Fibroblast of the conjunctiva (primary cell): ENCODE measurements around the gene MORF4L1.
"Not testable (repeated sequence)": the region's sequence is repeated elsewhere in the genome, so short reads cannot be mapped to it uniquely, and the experiment has no call there.

Source experiments
- DNase-seq: peaks from one replicate; pipeline ENCODE4 v3.0.0-alpha.2; 2010; ENCODE audit warnings: low read depth

The MORF4L1 gene

GRCh38 chr15:78927077-78927790 lies 54.5 kb downstream of the MORF4L1 start:
- no peak for DNase-seq

GRCh38 chr15:78928176-78928575 lies 55.5 kb downstream of the MORF4L1 start:
- not testable (repeated sequence) for DNase-seq

- no peak for DNase-seq
These were observed 56.0 kb downstream of the MORF4L1 start for GRCh38 chr15:78928616-78929093.

- DNase-seq: no peak
These were observed 57.0 kb downstream of the MORF4L1 start for GRCh38 chr15:78929536-78930264.

GRCh38 chr15:78930577-78931388 lies 58.1 kb downstream of the MORF4L1 start:
- no peak for DNase-seq

- no peak for DNase-seq
These were observed 59.0 kb downstream of the MORF4L1 start for GRCh38 chr15:78931439-78932257.

- DNase-seq: no peak
These were observed 59.6 kb downstream of the MORF4L1 start for GRCh38 chr15:78932258-78932808.

- DNase-seq: no peak
These were observed 60.6 kb downstream of the MORF4L1 start for GRCh38 chr15:78933187-78933822.

GRCh38 chr15:78933823-78934654 lies 61.3 kb downstream of the MORF4L1 start:
- no peak for DNase-seq

- no peak for DNase-seq
These were observed 61.9 kb downstream of the MORF4L1 start for GRCh38 chr15:78934655-78935023.

- DNase-seq: no peak
These were observed 64.5 kb downstream of the MORF4L1 start for GRCh38 chr15:78937132-78937739.

- DNase-seq: no peak
These were observed 66.2 kb downstream of the MORF4L1 start for GRCh38 chr15:78938658-78939488.

GRCh38 chr15:78942741-78943140 lies 70.1 kb downstream of the MORF4L1 start:
- no peak for DNase-seq

- DNase-seq: no peak
These were observed 71.0 kb downstream of the MORF4L1 start for GRCh38 chr15:78943692-78944091.

GRCh38 chr15:78944202-78944625 lies 71.5 kb downstream of the MORF4L1 start:
- DNase-seq: no peak

- DNase-seq: no peak
These were observed 72.1 kb downstream of the MORF4L1 start, which contains the start of gene CTSH for GRCh38 chr15:78944669-78945407. TSS of gene CTSH (minus strand) at chr15:78945046. CDS start at chr15:78944981, 65 bp downstream.

GRCh38 chr15:78946493-78946892 lies 73.8 kb downstream of the MORF4L1 start:
- DNase-seq: no peak

- DNase-seq: no peak
These were observed 74.8 kb downstream of the MORF4L1 start for GRCh38 chr15:78947506-78947905.
